ENCODE data around the gene RNF166. TPM values are rescaled to one million over a fixed set of nuclear protein-coding genes. Genes with fewer than 3 reads are reported as not detected.

RNF166 gene
- polyA plus RNA-seq, 1 donor from 2014 or later = 34.4 TPM

DNA sequence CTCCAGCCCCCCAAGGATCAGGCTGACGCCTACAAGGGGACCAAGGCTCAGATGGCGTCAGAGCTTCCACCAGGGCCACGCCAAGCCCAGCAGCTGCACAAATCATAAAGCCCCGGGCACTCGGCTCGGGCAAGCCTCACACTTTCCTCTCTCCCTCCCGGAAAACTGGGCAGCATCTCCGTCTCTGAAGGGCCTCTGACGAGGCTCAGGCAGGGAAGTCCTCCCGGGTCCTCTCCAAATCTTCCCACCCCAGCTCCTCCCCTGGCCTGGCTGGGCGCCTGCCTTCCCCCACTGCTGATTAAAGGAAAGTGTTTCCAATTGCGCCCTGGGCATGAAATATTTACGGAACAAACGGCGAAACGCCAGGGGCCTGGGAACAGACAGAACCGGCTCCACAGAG, 40.3 kb upstream of the RNF166 start:
- H3K9me2 ChIP-seq (ENCODE audit: insufficient read depth, low read length) = no peaks in the 10 kb centered on the region
- H3K4me3 ChIP-seq (ENCODE audit: low read length) = no peak overlapping the region
- no peak for TF ChIP-seq EP300 (conservative IDR thresholded peaks at IDR 0.05; ENCODE audit: poor library complexity, severe bottlenecking)
- TF ChIP-seq TAF1 (IDR thresholded peaks at IDR 0.05; ENCODE audit: low read depth) = no peak
- no peak for TF ChIP-seq MXI1 (conservative IDR thresholded peaks at IDR 0.05; ENCODE audit: poor library complexity, severe bottlenecking)
- no peak for TF ChIP-seq EZH2 (IDR thresholded peaks at IDR 0.05; ENCODE audit: borderline replicate concordance, insufficient read depth, low read length, poor library complexity, severe bottlenecking)
- no peak for TF ChIP-seq CTCF (IDR thresholded peaks at IDR 0.05; ENCODE audit: poor library complexity, severe bottlenecking)
- no peak for TF ChIP-seq RAD21 (conservative IDR thresholded peaks at IDR 0.05)
- no peak for TF ChIP-seq REST (IDR thresholded peaks at IDR 0.05; ENCODE audit: borderline replicate concordance)
- H3K79me2 ChIP-seq (replicated peaks; ENCODE audit: insufficient read depth, low read length) = no peaks in the 10 kb centered on the region
- H3K9me3 ChIP-seq (ENCODE audit: low read length) = no peaks in the 10 kb centered on the region
- no peaks in the 10 kb centered on the region for H3F3A ChIP-seq (ENCODE audit: insufficient read depth, low read length, poor library complexity, severe bottlenecking)
- no peak overlapping the region for H2AFZ ChIP-seq (ENCODE audit: low read depth, low read length)
- H3K9ac ChIP-seq (ENCODE audit: low read length) = no peak overlapping the region
- H3K27ac ChIP-seq (ENCODE audit: low read length) = no peak overlapping the region
- no peak overlapping the region for H3K4me2 ChIP-seq (ENCODE audit: low read length)
- H4K20me1 ChIP-seq (ENCODE audit: insufficient read depth) = no peaks in the 10 kb centered on the region
- H3K27me3 ChIP-seq (ENCODE audit: insufficient read depth, low read depth, low read length) = no peaks in the 10 kb centered on the region
- H3K36me3 ChIP-seq (ENCODE audit: insufficient read depth, low read length) = no peaks in the 10 kb centered on the region

GRCh38 chr16:88744577-88745521, 38.6 kb upstream of the RNF166 start:
- Histone ChIP-seq H3K4me2 (ENCODE audit: low read length) (no peak overlapping the region), H3K27ac (ENCODE audit: low read length) (no peak overlapping the region)

More at GRCh38 chr16:88744577-88745521, 38.6 kb upstream of the RNF166 start:
- no peak overlapping the region for H2AFZ ChIP-seq (ENCODE audit: low read depth, low read length)
- no peaks in the 10 kb centered on the region for H3K27me3 ChIP-seq (ENCODE audit: insufficient read depth, low read depth, low read length)
- H4K20me1 ChIP-seq (ENCODE audit: insufficient read depth) = no peaks in the 10 kb centered on the region
- H3K36me3 ChIP-seq (ENCODE audit: insufficient read depth, low read length) = no peaks in the 10 kb centered on the region
- no peaks in the 10 kb centered on the region for H3K9me3 ChIP-seq (ENCODE audit: low read length)
- TF ChIP-seq SMC3 (conservative IDR thresholded peaks at IDR 0.05; ENCODE audit: poor library complexity) = no peak
- TF ChIP-seq RAD21 (conservative IDR thresholded peaks at IDR 0.05) = no peak
- H3K79me2 ChIP-seq (replicated peaks; ENCODE audit: insufficient read depth, low read length) = no peaks in the 10 kb centered on the region
- no peak overlapping the region for H3K4me3 ChIP-seq (ENCODE audit: low read length)
- H3K9ac ChIP-seq (ENCODE audit: low read length) = no peak overlapping the region
- no peaks in the 10 kb centered on the region for H3F3A ChIP-seq (ENCODE audit: insufficient read depth, low read length, poor library complexity, severe bottlenecking)
- no peaks in the 10 kb centered on the region for H3K9me2 ChIP-seq (ENCODE audit: insufficient read depth, low read length)

Data from neural cell (in vitro differentiated cells).